ENCODE measurements around the gene ARPC1A. TPM values are rescaled to one million over a fixed set of nuclear protein-coding genes. Genes with fewer than 3 reads are reported as not detected.
"Not testable (repeated sequence)": the region's sequence is repeated elsewhere in the genome, so short reads cannot be mapped to it uniquely, and the experiment has no call there.

The ARPC1A gene
- total RNA-seq, 6 experiments from 2014 or later: 50.0 to 78.0 (median 63.4) TPM

GRCh38 chr7:99355098-99355497, 29.4 kb downstream of the ARPC1A start:
- peaks cover 0 to 8% (median 0%) of the 10 kb centered on the region in 4 donors for H3K4me1 ChIP-seq
- intact Hi-C loops (cut with DNase I): no loop called here
- TF ChIP-seq POLR2A (IDR thresholded peaks at IDR 0.05) (no peak), CTCF (IDR thresholded peaks at IDR 0.05) (no peak)
- DNase-seq (no peak), ATAC-seq (no peak)
- no peaks in the 10 kb centered on the region for H3K27me3 ChIP-seq
- no peak overlapping the region for H3K27ac ChIP-seq
- H3K4me3 ChIP-seq: no peak overlapping the region
- WGBS (ENCODE audit: insufficient coverage, low coverage, low lambda C conversion rate, missing lambda C conversion rate): 98% methylated on average over 7 of the region's 7 CpGs
- no peaks in the 10 kb centered on the region for H3K9me3 ChIP-seq
- peaks cover 9 to 82% (median 39%) of the 10 kb centered on the region in 4 donors for H3K36me3 ChIP-seq

- Histone ChIP-seq H3K27me3 (no peaks in the 10 kb centered on the region), H3K4me3 (no peak overlapping the region), H3K36me3 (peaks cover 4 to 81% (median 32%) of the 10 kb centered on the region in 4 donors), H3K9me3 (no peaks in the 10 kb centered on the region), H3K27ac (no peak overlapping the region), H3K4me1 (peaks cover 0 to 8% (median 0%) of the 10 kb centered on the region in 4 donors)
- WGBS (ENCODE audit: insufficient coverage, low coverage, low lambda C conversion rate, missing lambda C conversion rate): 83% methylated on average over 7 of the region's 16 CpGs
- TF ChIP-seq CTCF (IDR thresholded peaks at IDR 0.05) (no peak), POLR2A (IDR thresholded peaks at IDR 0.05) (no peak)
- intact Hi-C loops (cut with DNase I): no loop called here
- ATAC-seq (no peak), DNase-seq (peak in 1 of 3 donors; percentile 25)
These were observed 32.2 kb downstream of the ARPC1A start for GRCh38 chr7:99357701-99358490.

- H3K27me3 ChIP-seq; ATAC-seq; H3K9me3 ChIP-seq; intact Hi-C loops (cut with DNase I); H3K4me1 ChIP-seq; H3K27ac ChIP-seq; H3K4me3 ChIP-seq: not testable (repeated sequence)
- DNase-seq: peak in 1 of 3 donors; percentile 9
- WGBS (ENCODE audit: insufficient coverage, low coverage, low lambda C conversion rate, missing lambda C conversion rate): 92% methylated on average over 10 of the region's 15 CpGs
- H3K36me3 ChIP-seq: peaks cover 4 to 81% (median 30%) of the 10 kb centered on the region in 4 donors
These were observed 32.8 kb downstream of the ARPC1A start for GRCh38 chr7:99358521-99358920.

GRCh38 chr7:99359465-99360154, 33.9 kb downstream of the ARPC1A start:
- ATAC-seq (no peak), DNase-seq (no peak)
- WGBS (ENCODE audit: insufficient coverage, low coverage, low lambda C conversion rate, missing lambda C conversion rate): 90% methylated on average over 9 of the region's 22 CpGs
- no peaks in the 10 kb centered on the region for H3K27me3 ChIP-seq
- H3K4me3 ChIP-seq: no peak overlapping the region
- H3K36me3 ChIP-seq: peaks cover 4 to 81% (median 29%) of the 10 kb centered on the region in 4 donors
- peaks cover 0 to 8% (median 0%) of the 10 kb centered on the region in 4 donors for H3K4me1 ChIP-seq
- TF ChIP-seq POLR2A (IDR thresholded peaks at IDR 0.05) (no peak), CTCF (IDR thresholded peaks at IDR 0.05) (no peak)
- no peaks in the 10 kb centered on the region for H3K9me3 ChIP-seq
- intact Hi-C loops (cut with DNase I): no loop called here
- no peak overlapping the region for H3K27ac ChIP-seq

- H3K9me3 ChIP-seq: no peaks in the 10 kb centered on the region
- no peak for DNase-seq
- H3K27me3 ChIP-seq: no peaks in the 10 kb centered on the region
- TF ChIP-seq CTCF (IDR thresholded peaks at IDR 0.05) (no peak), POLR2A (IDR thresholded peaks at IDR 0.05) (no peak)
- H3K36me3 ChIP-seq: peaks cover 4 to 83% (median 29%) of the 10 kb centered on the region in 4 donors
- no peak for ATAC-seq
- no peak overlapping the region for H3K27ac ChIP-seq
- intact Hi-C loops (cut with DNase I): no loop called here
- H3K4me3 ChIP-seq: no peak overlapping the region
- no peaks in the 10 kb centered on the region for H3K4me1 ChIP-seq
- 94% methylated on average over 3 of the region's 3 CpGs for WGBS (ENCODE audit: insufficient coverage, low coverage, low lambda C conversion rate, missing lambda C conversion rate)
These were observed 37.1 kb downstream of the ARPC1A start for GRCh38 chr7:99362801-99363200.

Measured in right lobe of liver (tissue), 6 donors.